Smooth muscle cell (in vitro differentiated cells): ENCODE results near the gene SLC9A8. TPM values are rescaled to one million over a fixed set of nuclear protein-coding genes. Genes with fewer than 3 reads are reported as not detected.

Experiments
- DNase-seq: peaks from one replicate; lab custom pipeline; 2025; ENCODE audit not compliant: unreplicated experiment; lab: John Stamatoyannopoulos, UW
- H2AFZ ChIP-seq: fragments of 200-600 bp; sonication (generic); 2 replicates; pipeline ENCODE4 v1.6.0; 2016; ENCODE audit warnings: antibody characterized with exemption, low read depth, mild to moderate bottlenecking
- H3F3A ChIP-seq: fragments of 200-600 bp; sonication (generic); 2 replicates; pipeline ENCODE4 v1.6.0; 2017; ENCODE audit warnings: antibody characterized with exemption, low read depth
- H3K27ac ChIP-seq: fragments of 200-600 bp; sonication (generic); 2 replicates; pipeline ENCODE4 v1.5.1; 2016; ENCODE audit warnings: low read depth, mild to moderate bottlenecking
- H3K27me3 ChIP-seq: fragments of 200-600 bp; sonication (generic); 2 replicates; pipeline ENCODE4 v1.6.1; 2016; ENCODE audit warnings: low read depth, mild to moderate bottlenecking
- H3K36me3 ChIP-seq: fragments of 200-600 bp; sonication (generic); 2 replicates; pipeline ENCODE4 v1.5.1; 2016; ENCODE audit warnings: low read depth
- H3K4me1 ChIP-seq: fragments of 200-600 bp; sonication (generic); 2 replicates; pipeline ENCODE4 v1.5.1; 2016; ENCODE audit warnings: low read depth
- H3K4me2 ChIP-seq: fragments of 200-600 bp; sonication (generic); 2 replicates; pipeline ENCODE4 v1.6.0; 2016; ENCODE audit warnings: mild to moderate bottlenecking
- H3K4me3 ChIP-seq: fragments of 200-600 bp; sonication (generic); 2 replicates; pipeline ENCODE4 v1.5.1; 2016; ENCODE audit warnings: mild to moderate bottlenecking
- H3K79me2 ChIP-seq: fragments of 200-600 bp; sonication (generic); 2 replicates; pipeline ENCODE4 v1.6.0; 2016; ENCODE audit warnings: low read depth, mild to moderate bottlenecking
- H3K9ac ChIP-seq: fragments of 200-600 bp; sonication (generic); 2 replicates; pipeline ENCODE4 v1.6.0; 2016; ENCODE audit warnings: low read depth
- H3K9me3 ChIP-seq: fragments of 200-600 bp; sonication (generic); replicated peaks from 2 replicates; pipeline ENCODE4 v1.5.1; 2016; ENCODE audit warnings: low read depth
- H4K20me1 ChIP-seq: fragments of 200-600 bp; sonication (generic); 2 replicates; pipeline ENCODE4 v1.6.0; 2016; ENCODE audit warnings: low read depth
- CTCF ChIP-seq: fragments of 200-600 bp; sonication (generic); IDR thresholded peaks from 2 replicates; pipeline ENCODE4 v1.5.1; 2017; ENCODE audit warnings: borderline replicate concordance, mild to moderate bottlenecking, antibody characterized with exemption; ENCODE audit not compliant: insufficient read depth, poor library complexity, severe bottlenecking
- WGBS: methylation state at CpG from one replicate; pipeline ENCODE4 v1.1.7; 2016; ENCODE audit warnings: low lambda C conversion rate; 5-methylcytosine and 5-hydroxymethylcytosine counted together
- polyA plus RNA-seq: library from polyadenylated mRNA; unstranded; fragments of >200 nt; fragmentation: Nextera tagmentation; extraction: Ambion mirVana; gene quantifications from 2 replicates; pipeline ENCODE4 v1.2.1, GENCODE V29; 2016
- total RNA-seq: library from RNA; depleted of rRNA; stranded (reverse); fragments of >200 nt; gene quantifications from 2 replicates; pipeline ENCODE4 v1.2.3, GENCODE V29; 2014

SLC9A8 gene
- total and polyA plus RNA-seq, 2 experiments from 2014 or later = 2.2 to 4.5 TPM

- TF ChIP-seq CTCF = no peak
- no peak for DNase-seq
- Histone ChIP-seq H3F3A (no peaks in the 10 kb centered on the region), H3K4me2 (no peak overlapping the region), H3K9me3 (no peaks in the 10 kb centered on the region), H3K27ac (no peak overlapping the region), H3K4me3 (no peak overlapping the region), H2AFZ (no peak overlapping the region), H3K36me3 (no peaks in the 10 kb centered on the region), H3K9ac (no peak overlapping the region), H4K20me1 (peaks cover 5% of the 10 kb centered on the region), H3K27me3 (no peaks in the 10 kb centered on the region), H3K79me2 (no peaks in the 10 kb centered on the region), H3K4me1 (peaks cover 11% of the 10 kb centered on the region)
- 93% methylated on average over 24 of the region's 30 CpGs for WGBS
Measured at GRCh38 chr20:49886571-49887213, 74.1 kb downstream of the SLC9A8 start.

GRCh38 chr20:49887251-49888211 lies 74.9 kb downstream of the SLC9A8 start:
- no peak overlapping the region for H2AFZ ChIP-seq
- peaks cover 14% of the 10 kb centered on the region for H3K4me1 ChIP-seq
- DNase-seq = no peak
- TF ChIP-seq CTCF = no peak
- H3K9ac ChIP-seq = no peak overlapping the region
- H3K27ac ChIP-seq = no peak overlapping the region
- no peaks in the 10 kb centered on the region for H3F3A ChIP-seq
- H3K79me2 ChIP-seq = no peaks in the 10 kb centered on the region
- no peak overlapping the region for H3K4me2 ChIP-seq
- H4K20me1 ChIP-seq = peaks cover 10% of the 10 kb centered on the region
- WGBS = 95% methylated on average over 31 of the region's 32 CpGs
- no peaks in the 10 kb centered on the region for H3K27me3 ChIP-seq
- H3K36me3 ChIP-seq = no peaks in the 10 kb centered on the region
- no peaks in the 10 kb centered on the region for H3K9me3 ChIP-seq
- no peak overlapping the region for H3K4me3 ChIP-seq

- Histone ChIP-seq H4K20me1 (peaks cover 19% of the 10 kb centered on the region), H3K27ac (no peak overlapping the region), H3F3A (no peaks in the 10 kb centered on the region), H3K4me1 (peaks cover 14% of the 10 kb centered on the region), H3K9me3 (no peaks in the 10 kb centered on the region), H3K4me3 (no peak overlapping the region), H3K27me3 (no peaks in the 10 kb centered on the region), H3K4me2 (no peak overlapping the region), H2AFZ (no peak overlapping the region), H3K79me2 (no peaks in the 10 kb centered on the region), H3K36me3 (no peaks in the 10 kb centered on the region), H3K9ac (no peak overlapping the region)
- peak; percentile 92 for TF ChIP-seq CTCF
- DNase-seq = peak; percentile 19
- 50% methylated on average over 18 of the region's 18 CpGs for WGBS
Measured at GRCh38 chr20:49888212-49889000, 75.8 kb downstream of the SLC9A8 start.
